Activated T-cell treated with anti-CD3 and anti-CD28 coated beads, Interleukin-2, amount 50 U/mL, for 24 hours (primary cell): ENCODE results near the gene ARHGAP26.

Experiments used
- DNase-seq: peaks from one replicate; pipeline ENCODE4 v3.0.0-alpha.2; 2020
- H3K27ac Mint-ChIP-seq: 2 replicates; pipeline ENCODE4 v1.8.0; 2020; ENCODE audit warnings: mild to moderate bottlenecking, mixed read lengths
- H3K27me3 Mint-ChIP-seq: 2 replicates; pipeline ENCODE4 v1.8.0; 2020; ENCODE audit warnings: mixed read lengths
- H3K36me3 Mint-ChIP-seq: 2 replicates; pipeline ENCODE4 v1.8.0; 2020; ENCODE audit warnings: low read depth, mixed read lengths
- H3K4me1 Mint-ChIP-seq: 2 replicates; pipeline ENCODE4 v1.8.0; 2020; ENCODE audit warnings: low read depth, mixed read lengths
- H3K4me3 Mint-ChIP-seq: 2 replicates; pipeline ENCODE4 v1.8.0; 2020; ENCODE audit warnings: mild to moderate bottlenecking, moderate library complexity, mixed read lengths
- H3K9me3 Mint-ChIP-seq: 2 replicates; pipeline ENCODE4 v1.8.0; 2020; ENCODE audit warnings: mixed read lengths

Gene ARHGAP26

GRCh38 chr5:143275512-143276363 is 505.6 kb downstream of the ARHGAP26 start:
- peaks cover 43% of the 10 kb centered on the region for H3K36me3 Mint-ChIP-seq
- no peak overlapping the region for H3K4me3 Mint-ChIP-seq
- H3K27me3 Mint-ChIP-seq = no peaks in the 10 kb centered on the region
- H3K4me1 Mint-ChIP-seq = peaks cover 7% of the 10 kb centered on the region
- no peak for DNase-seq
- peaks cover 4% of the 10 kb centered on the region for H3K9me3 Mint-ChIP-seq
- H3K27ac Mint-ChIP-seq = no peak overlapping the region

DNA sequence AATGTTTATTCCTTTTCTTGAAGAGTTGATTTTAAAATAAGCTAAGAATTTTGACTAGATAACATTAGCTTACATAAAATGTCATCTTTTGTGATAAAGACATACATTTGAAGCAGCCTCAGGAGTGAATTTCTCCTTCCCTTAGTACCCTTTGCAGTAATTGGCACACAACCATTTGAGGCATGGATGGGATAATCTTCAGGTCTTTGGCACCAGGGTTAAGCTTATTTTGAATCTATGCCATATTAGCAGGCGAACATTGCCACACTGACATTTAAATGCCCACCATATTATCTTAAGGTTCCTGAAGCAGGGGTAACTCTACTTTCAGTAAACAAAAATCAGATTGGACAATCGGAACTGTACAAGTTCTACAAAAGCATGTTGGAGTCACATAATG is 507.4 kb downstream of the ARHGAP26 start:
- Mint-ChIP-seq H3K36me3 (peaks cover 60% of the 10 kb centered on the region), H3K27me3 (no peaks in the 10 kb centered on the region), H3K9me3 (peaks cover 3% of the 10 kb centered on the region), H3K4me1 (peaks cover 7% of the 10 kb centered on the region), H3K4me3 (no peak overlapping the region), H3K27ac (no peak overlapping the region)
- no peak for DNase-seq
